GM12864 (cell line): Measurements from ENCODE around the gene ANP32E.

Source experiments
- DNase-seq: peaks from one replicate; pipeline ENCODE4 v3.0.0-alpha.2; 2011; ENCODE audit warnings: low read depth
- H3K4me3 ChIP-seq: 2 replicates; pipeline ENCODE4 v1.5.1; 2011; ENCODE audit warnings: mild to moderate bottlenecking, low read depth, low read length, control low read depth
- CTCF ChIP-seq: IDR thresholded peaks from 2 replicates; pipeline ENCODE4 v1.5.1; 2011; ENCODE audit warnings: low read depth, mild to moderate bottlenecking, moderate library complexity, low read length, control low read depth, inconsistent platforms; ENCODE audit errors: missing control alignments

The ANP32E gene

GRCh38 chr1:150182247-150182646 lies 53.7 kb downstream of the ANP32E start:
- DNase-seq, result no peak
- no peak for TF ChIP-seq CTCF
- no peak overlapping the region for H3K4me3 ChIP-seq

- DNase-seq, result no peak
- no peak overlapping the region for H3K4me3 ChIP-seq
- TF ChIP-seq CTCF, result no peak
These were observed 55.4 kb downstream of the ANP32E start for GRCh38 chr1:150180474-150180873.

- H3K4me3 ChIP-seq, result no peak overlapping the region
- no peak for DNase-seq
- TF ChIP-seq CTCF, result no peak
These were observed 56.0 kb downstream of the ANP32E start for GRCh38 chr1:150179867-150180266.

- no peak overlapping the region for H3K4me3 ChIP-seq
- TF ChIP-seq CTCF, result no peak
- no peak for DNase-seq
These were observed 57.4 kb downstream of the ANP32E start for GRCh38 chr1:150178548-150178947.

GRCh38 chr1:150176593-150176992 lies 59.3 kb downstream of the ANP32E start:
- TF ChIP-seq CTCF, result no peak
- H3K4me3 ChIP-seq, result no peak overlapping the region
- DNase-seq, result no peak

- DNase-seq, result no peak
- no peak for TF ChIP-seq CTCF
- H3K4me3 ChIP-seq, result no peak overlapping the region
These were observed 62.7 kb downstream of the ANP32E start for GRCh38 chr1:150173141-150173585.

GRCh38 chr1:150171801-150172200 lies 64.1 kb downstream of the ANP32E start:
- H3K4me3 ChIP-seq, result no peak overlapping the region
- no peak for TF ChIP-seq CTCF
- DNase-seq, result no peak
